H9 (cell line): ENCODE results near the gene ALPG. TPM values are rescaled to one million over a fixed set of nuclear protein-coding genes. Genes with fewer than 3 reads are reported as not detected.
"Not testable (repeated sequence)": the region's sequence is repeated elsewhere in the genome, so short reads cannot be mapped to it uniquely, and the experiment has no call there.

Experiments used
- DNase-seq: peaks from one replicate; pipeline ENCODE4 v3.0.0-alpha.2; 2017
- H2AFZ ChIP-seq: one replicate; pipeline ENCODE4 v1.6.1; 2013; ENCODE audit warnings: mild to moderate bottlenecking, low read length, control low read depth, moderate library complexity
- H2AK5ac ChIP-seq: 2 replicates; pipeline ENCODE4 v1.6.1; 2013; ENCODE audit warnings: low read length, control low read depth, mixed read lengths; ENCODE audit not compliant: insufficient read length
- H2BK120ac ChIP-seq: one replicate; pipeline ENCODE4 v1.6.1; 2013; ENCODE audit warnings: low read depth, mild to moderate bottlenecking, low read length, control low read depth, inconsistent platforms; ENCODE audit not compliant: poor library complexity, severe bottlenecking
- H2BK12ac ChIP-seq: 2 replicates; pipeline ENCODE4 v1.6.1; 2013; ENCODE audit warnings: low read length, control low read depth, mixed read lengths, low read depth; ENCODE audit not compliant: insufficient read length
- H2BK15ac ChIP-seq: 2 replicates; pipeline ENCODE4 v1.6.1; 2013; ENCODE audit warnings: low read depth, low read length, control low read depth
- H2BK20ac ChIP-seq: one replicate; pipeline ENCODE4 v1.6.1; 2013; ENCODE audit warnings: low read depth, mild to moderate bottlenecking, low read length, control low read depth, inconsistent platforms; ENCODE audit not compliant: poor library complexity, severe bottlenecking
- H2BK5ac ChIP-seq: 2 replicates; pipeline ENCODE4 v1.6.1; 2013; ENCODE audit warnings: low read length, control low read depth, mixed read lengths; ENCODE audit not compliant: insufficient read length
- H3K14ac ChIP-seq: 2 replicates; pipeline ENCODE4 v1.6.1; 2013; ENCODE audit warnings: low read length, control low read depth; ENCODE audit not compliant: insufficient read depth
- H3K18ac ChIP-seq: 2 replicates; pipeline ENCODE4 v1.6.1; 2013; ENCODE audit warnings: low read depth, mild to moderate bottlenecking, mixed read lengths, low read length, control low read depth; ENCODE audit not compliant: insufficient read length
- H3K23ac ChIP-seq: 2 replicates; pipeline ENCODE4 v1.6.1; 2013; ENCODE audit warnings: low read length, control low read depth, mixed read lengths, low read depth; ENCODE audit not compliant: insufficient read length
- H3K23me2 ChIP-seq: 2 replicates; pipeline ENCODE4 v1.6.1; 2013; ENCODE audit warnings: low read depth, mild to moderate bottlenecking, mixed read lengths, low read length, control low read depth; ENCODE audit not compliant: insufficient read length, poor library complexity, severe bottlenecking
- H3K27ac ChIP-seq: 2 replicates; pipeline ENCODE4 v1.5.1; 2013; ENCODE audit warnings: low read length, control low read depth, mixed read lengths, low read depth; ENCODE audit not compliant: insufficient read length
- H3K27me3 ChIP-seq: 2 replicates; pipeline ENCODE4 v1.6.1; 2013; ENCODE audit warnings: low read length, control low read depth, inconsistent platforms; ENCODE audit not compliant: insufficient read depth
- H3K4ac ChIP-seq: 2 replicates; pipeline ENCODE4 v1.6.1; 2013; ENCODE audit warnings: low read depth, mild to moderate bottlenecking, control low read depth, inconsistent platforms, low read length, moderate library complexity
- H3K4me1 ChIP-seq: 2 replicates; pipeline ENCODE4 v1.6.1; 2013; ENCODE audit warnings: low read length, control low read depth, inconsistent platforms; ENCODE audit not compliant: insufficient read depth
- H3K4me2 ChIP-seq: 2 replicates; pipeline ENCODE4 v1.6.1; 2013; ENCODE audit warnings: low read length, control low read depth, mixed read lengths; ENCODE audit not compliant: insufficient read length, insufficient read depth
- H3K56ac ChIP-seq: 2 replicates; pipeline ENCODE4 v1.6.1; 2013; ENCODE audit warnings: low read depth, mild to moderate bottlenecking, mixed read lengths, low read length, control low read depth; ENCODE audit not compliant: insufficient read length
- H3K79me1 ChIP-seq: 2 replicates; pipeline ENCODE4 v1.6.1; 2013; ENCODE audit warnings: low read depth, mild to moderate bottlenecking, moderate library complexity, low read length, control low read depth, inconsistent platforms; ENCODE audit not compliant: insufficient read depth, poor library complexity, severe bottlenecking
- H3K79me2 ChIP-seq: 2 replicates; pipeline ENCODE4 v1.6.1; 2013; ENCODE audit warnings: low read length, control low read depth, inconsistent platforms; ENCODE audit not compliant: insufficient read depth
- H3K9ac ChIP-seq: 2 replicates; pipeline ENCODE4 v1.6.1; 2013; ENCODE audit warnings: low read length, control low read depth, mixed read lengths; ENCODE audit not compliant: insufficient read length; ENCODE audit errors: extremely low read depth
- H3K9me3 ChIP-seq: one replicate; pipeline ENCODE4 v1.6.1; 2013; ENCODE audit warnings: low read depth, low read length, inconsistent platforms; ENCODE audit not compliant: control insufficient read depth
- H3T11ph ChIP-seq: one replicate; pipeline ENCODE4 v1.6.1; 2013; ENCODE audit warnings: mild to moderate bottlenecking, low read length, control low read depth, inconsistent platforms
- H4K20me1 ChIP-seq: one replicate; pipeline ENCODE4 v1.6.1; 2013; ENCODE audit not compliant: control insufficient read depth, insufficient read length, insufficient read depth
- H4K5ac ChIP-seq: 2 replicates; pipeline ENCODE4 v1.6.1; 2013; ENCODE audit warnings: low read depth, mild to moderate bottlenecking, mixed read lengths, low read length, control low read depth; ENCODE audit not compliant: insufficient read length
- H4K8ac ChIP-seq: replicated peaks from 2 replicates; pipeline ENCODE4 v1.6.1; 2013; ENCODE audit warnings: low read length, control low read depth, mixed read lengths, low read depth; ENCODE audit not compliant: insufficient read length
- H4K91ac ChIP-seq: 2 replicates; pipeline ENCODE4 v1.6.1; 2013; ENCODE audit warnings: low read depth, mild to moderate bottlenecking, moderate library complexity, mixed read lengths, low read length, control low read depth; ENCODE audit not compliant: insufficient read length
- H3K27ac Mint-ChIP-seq, 3 experiments: 2 replicates in 2 of 3; 3 replicates in 1 of 3; pipeline ENCODE4 v1.8.0; 2020 to 2021; ENCODE audit warnings: mixed read lengths in 3 of 3, mild to moderate bottlenecking in 1 of 3, moderate library complexity in 1 of 3
- H3K27me3 Mint-ChIP-seq: 2 replicates; pipeline ENCODE4 v1.8.0; 2021; ENCODE audit warnings: low read depth, mild to moderate bottlenecking, moderate library complexity, mixed read lengths
- H3K36me3 Mint-ChIP-seq, 3 experiments: 2 replicates in 2 of 3; 3 replicates in 1 of 3; pipeline ENCODE4 v1.8.0; 2020 to 2021; ENCODE audit warnings: low read depth in 3 of 3, mixed read lengths in 3 of 3; ENCODE audit not compliant: insufficient read depth in 1 of 3
- H3K4me1 Mint-ChIP-seq, 2 experiments: 2 replicates each; pipeline ENCODE4 v1.8.0; 2020; ENCODE audit warnings: mixed read lengths in 2 of 2
- H3K4me3 Mint-ChIP-seq, 2 experiments: 2 replicates in 1 of 2; 3 replicates in 1 of 2; pipeline ENCODE4 v1.8.0; 2020 to 2021; ENCODE audit warnings: mild to moderate bottlenecking in 2 of 2, mixed read lengths in 2 of 2, moderate library complexity in 1 of 2
- H3K9me3 Mint-ChIP-seq, 2 experiments: 2 replicates in 1 of 2; 3 replicates in 1 of 2; pipeline ENCODE4 v1.8.0; 2020; ENCODE audit warnings: mild to moderate bottlenecking in 2 of 2, mixed read lengths in 2 of 2, moderate library complexity in 1 of 2
- CTCF ChIP-seq: fragments of 200-600 bp; sonication (generic); conservative IDR thresholded peaks from 3 replicates; pipeline ENCODE4 v1.8.0; 2021; ENCODE audit warnings: antibody characterized with exemption, mild to moderate bottlenecking
- WGBS: extraction: QIAGEN DNeasy Blood & Tissue Kit; methylation state at CpG from one replicate; pipeline ENCODE4 v1.1.7; 2013; ENCODE audit warnings: missing lambda C conversion rate, low lambda C conversion rate, mixed read lengths; ENCODE audit not compliant: insufficient read length; ENCODE audit errors: extremely low coverage; 5-methylcytosine and 5-hydroxymethylcytosine counted together
- total RNA-seq: library from RNA; stranded (reverse); gene quantifications from 2 replicates; pipeline ENCODE4 v1.2.1, GENCODE V29; 2021

ALPG gene
- total RNA-seq, 1 experiment from 2014 or later = 1.3 TPM

- no peaks in the 10 kb centered on the region for H3K27me3 ChIP-seq
- H3K9ac ChIP-seq = no peak overlapping the region
- Mint-ChIP-seq H3K27me3 (peaks cover 9% of the 10 kb centered on the region), H3K4me1 (peaks cover 7 to 8% of the 10 kb centered on the region in 2 experiments; a peak in 3 of 4 replicates), H3K36me3 (no peaks in the 10 kb centered on the region), H3K27ac (no peak overlapping the region), H3K4me3 (no peak overlapping the region), H3K9me3 (no peaks in the 10 kb centered on the region; a peak in 1 of 5 replicates)
- H2AK5ac ChIP-seq = no peak overlapping the region
- H2BK120ac ChIP-seq = no peak overlapping the region
- H3K4me2 ChIP-seq = no peak overlapping the region
- peak overlapping the region; percentile 63; the same call in 1 of the 2 replicates for H3K14ac ChIP-seq
- no peak overlapping the region for H4K91ac ChIP-seq
- no peak overlapping the region for H3K27ac ChIP-seq
- no peak overlapping the region for H2AFZ ChIP-seq
- no peak overlapping the region for H2BK5ac ChIP-seq
- no peaks in the 10 kb centered on the region for H4K20me1 ChIP-seq
- H2BK15ac ChIP-seq = no peak overlapping the region
- peak; percentile 79 for DNase-seq
- peak overlapping the region; percentile 49 for H3K18ac ChIP-seq
- H3K56ac ChIP-seq = no peak overlapping the region
- H3K79me2 ChIP-seq = no peaks in the 10 kb centered on the region
- no peak overlapping the region for H3K4ac ChIP-seq
- WGBS = no CpG with 5 or more reads among the region's 21 CpGs
- no peaks in the 10 kb centered on the region for H3K79me1 ChIP-seq
- H3K23me2 ChIP-seq = no peaks in the 10 kb centered on the region
- H2BK12ac ChIP-seq = no peak overlapping the region
- no peaks in the 10 kb centered on the region for H3K4me1 ChIP-seq
- H4K8ac ChIP-seq = no peak overlapping the region
- TF ChIP-seq CTCF = peak; percentile 76
- no peak overlapping the region for H4K5ac ChIP-seq
- H3K9me3 ChIP-seq = no peaks in the 10 kb centered on the region
- H3T11ph ChIP-seq = no peak overlapping the region
- no peak overlapping the region for H3K23ac ChIP-seq
- no peak overlapping the region for H2BK20ac ChIP-seq
These were observed 37.9 kb downstream of the ALPG start for GRCh38 chr2:232444409-232445148.

GRCh38 chr2:232445149-232445885, 38.7 kb downstream of the ALPG start:
- not testable (repeated sequence) for H3K79me2 ChIP-seq, H2BK15ac ChIP-seq, H4K20me1 ChIP-seq, H3K27ac Mint-ChIP-seq, H3K23me2 ChIP-seq, H4K5ac ChIP-seq, H3K27ac ChIP-seq, H3K79me1 ChIP-seq, H3K4me3 Mint-ChIP-seq, H3K4me1 Mint-ChIP-seq, H2BK12ac ChIP-seq, H3K4me1 ChIP-seq, H3K9me3 Mint-ChIP-seq, H3K56ac ChIP-seq, H3K9me3 ChIP-seq, H3T11ph ChIP-seq, H3K9ac ChIP-seq, H2BK120ac ChIP-seq, H2AFZ ChIP-seq, H2BK5ac ChIP-seq, H4K91ac ChIP-seq, H2BK20ac ChIP-seq, H3K4ac ChIP-seq, H4K8ac ChIP-seq, H3K18ac ChIP-seq, H3K4me2 ChIP-seq, H3K23ac ChIP-seq, H2AK5ac ChIP-seq, H3K36me3 Mint-ChIP-seq, H3K14ac ChIP-seq, H3K27me3 ChIP-seq
- H3K27me3 Mint-ChIP-seq = peaks cover 12% of the 10 kb centered on the region
- peak; percentile 25 for DNase-seq
- no CpG with 5 or more reads among the region's 29 CpGs for WGBS
